ENCODE data around the gene GPR55. TPM values are rescaled to one million over a fixed set of nuclear protein-coding genes. Genes with fewer than 3 reads are reported as not detected.

GPR55 gene
- total and polyA plus RNA-seq, 7 donors = 0.01 to 0.32 (median 0.03) TPM; not detected in 4

DNA sequence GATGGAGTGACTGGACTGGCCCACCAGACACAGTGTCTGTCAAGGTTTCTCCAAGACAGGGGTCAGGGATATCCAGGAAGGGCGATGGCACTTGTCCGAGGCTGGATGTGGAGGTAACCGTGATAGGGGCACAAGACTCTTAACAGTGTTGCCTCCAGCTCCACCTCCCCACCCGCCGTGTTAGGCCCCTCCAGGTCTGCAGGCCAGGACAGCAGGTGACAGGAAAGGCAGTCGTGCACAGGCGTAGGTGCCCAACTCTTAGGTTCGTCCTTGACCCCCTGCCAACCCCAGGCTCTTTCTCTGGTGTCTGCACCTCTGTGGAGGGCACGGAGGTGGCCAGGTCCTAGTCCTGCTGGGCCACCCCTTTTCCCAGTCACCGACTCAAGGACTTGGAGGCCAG, 50.2 kb downstream of the GPR55 start:
- no peak for TF ChIP-seq CTCF (IDR thresholded peaks at IDR 0.05)
- DNase-seq (no peak), ATAC-seq (no peak)
- Histone ChIP-seq H3K36me3 (ENCODE audit: insufficient read depth in 1 of 2, low read depth in 1 of 2) (no peaks in the 10 kb centered on the region), H3K27ac (no peak overlapping the region), H3K4me3 (no peak overlapping the region), H3K27me3 (ENCODE audit: insufficient read depth in 3 of 3, low read length in 2 of 3) (no peaks in the 10 kb centered on the region), H3K4me1 (peaks cover 15% of the 10 kb centered on the region), H3K9me3 (no peaks in the 10 kb centered on the region)
- 93 to 95% (median 94%) methylated on average over 10 of the region's 10 CpGs for WGBS, 3 donors
- intact Hi-C loops (cut with DNase I) = no loop called here

DNA sequence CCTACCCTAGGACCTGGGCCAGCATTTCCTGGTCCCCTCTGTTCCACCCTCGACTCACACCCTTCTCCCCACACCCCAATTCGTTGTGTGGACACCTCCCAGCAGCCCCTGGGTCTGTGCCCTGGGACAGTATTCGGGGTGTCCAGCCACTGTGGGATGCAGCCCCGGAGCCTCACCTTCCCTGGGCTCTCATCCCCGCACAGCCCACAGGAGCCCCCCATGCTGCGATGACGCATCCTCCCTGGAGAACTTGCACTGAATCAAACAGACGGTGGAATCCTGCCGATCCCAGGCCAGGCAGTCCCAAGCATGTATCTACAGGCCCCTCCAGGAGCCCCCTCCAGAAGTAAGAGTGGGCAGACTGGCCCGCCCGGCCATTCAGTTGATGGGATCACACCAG, 50.6 kb downstream of the GPR55 start:
- no peaks in the 10 kb centered on the region for H3K9me3 ChIP-seq
- intact Hi-C loops (cut with DNase I) = no loop called here
- WGBS, 3 donors = 88 to 92% (median 89%) methylated on average over 11 of the region's 11 CpGs
- no peaks in the 10 kb centered on the region for H3K36me3 ChIP-seq (ENCODE audit: insufficient read depth in 1 of 2, low read depth in 1 of 2)
- H3K4me3 ChIP-seq = no peak overlapping the region
- no peaks in the 10 kb centered on the region for H3K27me3 ChIP-seq (ENCODE audit: insufficient read depth in 3 of 3, low read length in 2 of 3)
- H3K4me1 ChIP-seq = peaks cover 15% of the 10 kb centered on the region
- no peak overlapping the region for H3K27ac ChIP-seq
- no peak for TF ChIP-seq CTCF (IDR thresholded peaks at IDR 0.05)
- no peak for ATAC-seq
- no peak for DNase-seq

DNA sequence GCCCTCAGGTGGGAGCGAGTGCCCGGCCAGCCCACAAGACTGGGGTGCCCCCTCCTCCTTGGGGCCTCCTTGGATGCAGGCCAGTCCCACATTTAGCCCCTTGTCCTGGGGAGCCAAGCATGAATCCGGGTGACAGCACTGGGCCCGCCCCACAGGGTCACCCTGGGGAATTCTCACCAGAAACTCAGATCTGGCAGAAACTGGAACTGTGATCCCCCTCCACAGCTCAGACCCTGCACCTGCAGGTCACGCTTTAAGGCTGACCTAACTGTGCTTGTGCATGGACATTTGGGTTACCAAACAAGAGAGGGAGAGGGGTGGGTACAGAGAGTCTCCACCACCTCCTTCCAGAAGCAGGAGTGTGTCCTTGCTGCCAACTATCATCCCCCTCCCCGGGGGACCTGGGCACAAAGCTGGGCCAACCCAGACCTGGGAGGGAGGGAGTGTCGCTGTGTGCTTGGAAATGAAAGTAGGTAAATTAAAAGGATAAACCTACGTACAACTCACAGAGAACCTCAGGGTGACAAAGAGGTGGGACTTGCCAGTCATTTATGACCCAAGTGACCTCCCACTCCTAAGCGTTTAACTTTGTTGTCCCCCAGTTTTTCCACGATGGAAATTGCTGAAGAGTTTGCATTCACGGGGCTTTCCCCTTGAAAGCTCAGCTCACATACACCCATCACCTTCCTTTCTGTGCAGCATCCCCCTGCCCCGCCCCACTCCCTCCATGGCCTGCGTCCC, 51.2 kb downstream of the GPR55 start:
- DNase-seq (no peak), ATAC-seq (no peak)
- no peak for TF ChIP-seq CTCF (IDR thresholded peaks at IDR 0.05)
- no peak overlapping the region for H3K4me3 ChIP-seq
- 87 to 88% (median 88%) methylated on average over 13 of the region's 13 CpGs for WGBS, 3 donors
- H3K36me3 ChIP-seq (ENCODE audit: insufficient read depth in 1 of 2, low read depth in 1 of 2) = no peaks in the 10 kb centered on the region
- no peaks in the 10 kb centered on the region for H3K9me3 ChIP-seq
- intact Hi-C loops (cut with DNase I) = no loop called here
- H3K4me1 ChIP-seq = peaks cover 15% of the 10 kb centered on the region
- no peaks in the 10 kb centered on the region for H3K27me3 ChIP-seq (ENCODE audit: insufficient read depth in 3 of 3, low read length in 2 of 3)
- no peak overlapping the region for H3K27ac ChIP-seq

GRCh38 chr2:230872968-230873660, 51.9 kb downstream of the GPR55 start:
- Histone ChIP-seq H3K4me1 (peaks cover 15% of the 10 kb centered on the region), H3K27ac (no peak overlapping the region), H3K4me3 (no peak overlapping the region), H3K27me3 (ENCODE audit: insufficient read depth in 3 of 3, low read length in 2 of 3) (no peaks in the 10 kb centered on the region), H3K9me3 (no peaks in the 10 kb centered on the region), H3K36me3 (ENCODE audit: insufficient read depth in 1 of 2, low read depth in 1 of 2) (no peaks in the 10 kb centered on the region)
- no peak for TF ChIP-seq CTCF (IDR thresholded peaks at IDR 0.05)
- intact Hi-C loops (cut with DNase I) = no loop called here
- DNase-seq (no peak), ATAC-seq (no peak)
- 90 to 94% (median 92%) methylated on average over 21 of the region's 21 CpGs for WGBS, 3 donors
